Inferior parietal cortex (tissue), 1 donor: ENCODE results near the gene PTPRN2.
"Not testable (repeated sequence)": the region's sequence is repeated elsewhere in the genome, so short reads cannot be mapped to it uniquely, and the experiment has no call there.

Source experiments
- DNase-seq: peaks from one replicate; pipeline ENCODE4 v3.0.0-alpha.2; 2016; ENCODE audit errors: extremely low spot score

Gene PTPRN2

GRCh38 chr7:158185653-158186052 lies 402.0 kb downstream of the PTPRN2 start:
- DNase-seq: no peak

GRCh38 chr7:158183431-158183830 lies 404.2 kb downstream of the PTPRN2 start:
- DNase-seq: no peak

- DNase-seq: no peak
Observed at GRCh38 chr7:158176561-158177173, 411.0 kb downstream of the PTPRN2 start.

- DNase-seq: no peak
Observed at GRCh38 chr7:158175779-158176178, 411.8 kb downstream of the PTPRN2 start.

- DNase-seq: no peak
Observed at GRCh38 chr7:158174947-158175346, 412.7 kb downstream of the PTPRN2 start.

GRCh38 chr7:158167373-158167772 lies 420.2 kb downstream of the PTPRN2 start:
- no peak for DNase-seq

- DNase-seq: no peak
Observed at GRCh38 chr7:158166386-158167340, 421.0 kb downstream of the PTPRN2 start.

GRCh38 chr7:158165711-158166110 lies 421.9 kb downstream of the PTPRN2 start:
- no peak for DNase-seq

- peak; percentile 44 for DNase-seq
Observed at GRCh38 chr7:158164101-158165095, 423.2 kb downstream of the PTPRN2 start.

GRCh38 chr7:158161194-158161593 lies 426.4 kb downstream of the PTPRN2 start:
- DNase-seq: no peak

- DNase-seq: no peak
Observed at GRCh38 chr7:158160199-158160598, 427.4 kb downstream of the PTPRN2 start.

GRCh38 chr7:158157460-158157859 lies 430.2 kb downstream of the PTPRN2 start:
- no peak for DNase-seq

- not testable (repeated sequence) for DNase-seq
Observed at GRCh38 chr7:158151273-158151672, 436.4 kb downstream of the PTPRN2 start.

GRCh38 chr7:158150234-158150633 lies 437.4 kb downstream of the PTPRN2 start:
- no peak for DNase-seq

- DNase-seq: not testable (repeated sequence)
Observed at GRCh38 chr7:158147431-158147830, 440.2 kb downstream of the PTPRN2 start.

GRCh38 chr7:158145370-158145769 lies 442.3 kb downstream of the PTPRN2 start:
- no peak for DNase-seq

GRCh38 chr7:158143196-158144120 lies 444.2 kb downstream of the PTPRN2 start:
- no peak for DNase-seq

GRCh38 chr7:158142657-158143056 lies 445.0 kb downstream of the PTPRN2 start:
- DNase-seq: no peak

GRCh38 chr7:158141806-158142518 lies 445.7 kb downstream of the PTPRN2 start:
- no peak for DNase-seq

- no peak for DNase-seq
Observed at GRCh38 chr7:158141221-158141582, 446.4 kb downstream of the PTPRN2 start.
